ENCODE results near the gene INO80C. TPM values are rescaled to one million over a fixed set of nuclear protein-coding genes. Genes with fewer than 3 reads are reported as not detected.

Gene INO80C
- 10 to 100 TPM; 25.0 to 41.7 TPM for total RNA-seq

- peak within 1 kb of the TSS; percentile 84 for H3K4me3 Mint-ChIP-seq
- peaks cover 3% of the 10 kb centered on the region for H3K9me3 Mint-ChIP-seq
- DNase-seq (ENCODE audit: low spot score): peak; percentile 94
- H3K27me3 Mint-ChIP-seq: peaks cover 0 to 3% of the 10 kb centered on the region in 2 donors
- peak; percentile 97 for ATAC-seq
- H3K4me1 Mint-ChIP-seq (ENCODE audit: low read depth in 2 of 2): peaks cover 6 to 15% of the 10 kb centered on the region in 2 donors
- no peaks in the 10 kb centered on the region for H3K36me3 Mint-ChIP-seq
- peak within 1 kb of the TSS; percentile 84 to 96 for H3K27ac Mint-ChIP-seq
Observed at GRCh38 chr18:35497370-35498197, at the start of gene INO80C. INO80C (minus strand) TSS chr18:35497960; CDS start chr18:35497874, 86 bp downstream.

GRCh38 chr18:35547008-35547605, 49.3 kb upstream of the INO80C start:
- Mint-ChIP-seq H3K9me3 (no peaks in the 10 kb centered on the region), H3K36me3 (peaks cover 6% of the 10 kb centered on the region)

GRCh38 chr18:35542356-35542755, 44.6 kb upstream of the INO80C start:
- Mint-ChIP-seq H3K4me3 (no peak overlapping the region), H3K27ac (no peak overlapping the region), H3K36me3 (peaks cover 6% of the 10 kb centered on the region), H3K27me3 (peaks cover 6 to 27% of the 10 kb centered on the region in 2 donors), H3K4me1 (ENCODE audit: low read depth in 2 of 2) (no peaks in the 10 kb centered on the region), H3K9me3 (no peaks in the 10 kb centered on the region)
- no peak for ATAC-seq
- no peak for DNase-seq (ENCODE audit: low spot score)

More at GRCh38 chr18:35547008-35547605, 49.3 kb upstream of the INO80C start:
- Mint-ChIP-seq H3K4me3 (no peak overlapping the region), H3K4me1 (ENCODE audit: low read depth in 2 of 2) (no peaks in the 10 kb centered on the region), H3K27ac (no peak overlapping the region), H3K27me3 (peaks cover 12 to 26% of the 10 kb centered on the region in 2 donors)
- DNase-seq (ENCODE audit: low spot score): no peak
- no peak for ATAC-seq

- Mint-ChIP-seq H3K36me3 (peaks cover 16% of the 10 kb centered on the region), H3K4me1 (ENCODE audit: low read depth in 2 of 2) (peaks cover 11 to 12% of the 10 kb centered on the region in 2 donors), H3K9me3 (no peaks in the 10 kb centered on the region), H3K27me3 (peaks cover 3 to 28% of the 10 kb centered on the region in 2 donors), H3K4me3 (no peak overlapping the region), H3K27ac (peak overlapping the region in 1 of 2 donors; percentile 20)
- DNase-seq (ENCODE audit: low spot score) (no peak), ATAC-seq (no peak)
Observed at GRCh38 chr18:35535297-35535696, 37.5 kb upstream of the INO80C start.

GRCh38 chr18:35533916-35534405, 36.2 kb upstream of the INO80C start:
- Mint-ChIP-seq H3K4me1 (ENCODE audit: low read depth in 2 of 2) (peaks cover 11 to 12% of the 10 kb centered on the region in 2 donors), H3K27me3 (peaks cover 7 to 41% of the 10 kb centered on the region in 2 donors), H3K36me3 (peaks cover 16% of the 10 kb centered on the region), H3K4me3 (no peak overlapping the region), H3K9me3 (no peaks in the 10 kb centered on the region), H3K27ac (no peak overlapping the region)
- DNase-seq (ENCODE audit: low spot score) (no peak), ATAC-seq (no peak)

- Mint-ChIP-seq H3K36me3 (peaks cover 12% of the 10 kb centered on the region), H3K4me3 (no peak overlapping the region), H3K9me3 (no peaks in the 10 kb centered on the region), H3K27ac (no peak overlapping the region), H3K27me3 (peaks cover 15 to 44% of the 10 kb centered on the region in 2 donors), H3K4me1 (ENCODE audit: low read depth in 2 of 2) (peaks cover 27 to 29% of the 10 kb centered on the region in 2 donors)
- DNase-seq (ENCODE audit: low spot score) (no peak), ATAC-seq (no peak)
Observed at GRCh38 chr18:35528749-35529274, 31.1 kb upstream of the INO80C start.

- Mint-ChIP-seq H3K4me1 (ENCODE audit: low read depth in 2 of 2) (peaks cover 27 to 29% of the 10 kb centered on the region in 2 donors), H3K36me3 (peaks cover 12% of the 10 kb centered on the region), H3K27ac (peak overlapping the region in 1 of 2 donors; percentile 9), H3K9me3 (no peaks in the 10 kb centered on the region), H3K27me3 (peaks cover 12 to 44% of the 10 kb centered on the region in 2 donors), H3K4me3 (peak overlapping the region; percentile 44)
- ATAC-seq (no peak), DNase-seq (ENCODE audit: low spot score) (no peak)
Observed at GRCh38 chr18:35526495-35527059, 28.8 kb upstream of the INO80C start.

- ATAC-seq: peak; percentile 67 to 68
- Mint-ChIP-seq H3K36me3 (peaks cover 11% of the 10 kb centered on the region), H3K4me3 (peak overlapping the region; percentile 44), H3K9me3 (no peaks in the 10 kb centered on the region), H3K27me3 (peaks cover 12 to 41% of the 10 kb centered on the region in 2 donors), H3K4me1 (ENCODE audit: low read depth in 2 of 2) (peaks cover 27 to 29% of the 10 kb centered on the region in 2 donors), H3K27ac (peak overlapping the region in 1 of 2 donors; percentile 9)
- no peak for DNase-seq (ENCODE audit: low spot score)
Observed at GRCh38 chr18:35525795-35526494, 28.2 kb upstream of the INO80C start.

- Mint-ChIP-seq H3K9me3 (no peaks in the 10 kb centered on the region), H3K27me3 (peaks cover 9 to 25% of the 10 kb centered on the region in 2 donors), H3K4me1 (ENCODE audit: low read depth in 2 of 2) (peaks cover 27 to 29% of the 10 kb centered on the region in 2 donors), H3K27ac (no peak overlapping the region), H3K4me3 (no peak overlapping the region), H3K36me3 (peaks cover 6% of the 10 kb centered on the region)
- ATAC-seq: no peak
- no peak for DNase-seq (ENCODE audit: low spot score)
Observed at GRCh38 chr18:35524226-35524625, 26.5 kb upstream of the INO80C start.

GRCh38 chr18:35522130-35522959, 24.6 kb upstream of the INO80C start:
- Mint-ChIP-seq H3K27ac (no peak overlapping the region), H3K27me3 (peaks cover 0 to 7% of the 10 kb centered on the region in 2 donors), H3K9me3 (no peaks in the 10 kb centered on the region), H3K4me3 (no peak overlapping the region), H3K4me1 (ENCODE audit: low read depth in 2 of 2) (peaks cover 21 to 24% of the 10 kb centered on the region in 2 donors), H3K36me3 (no peaks in the 10 kb centered on the region)
- DNase-seq (ENCODE audit: low spot score): no peak
- ATAC-seq: no peak

- H3K4me1 Mint-ChIP-seq (ENCODE audit: low read depth in 2 of 2): peaks cover 11 to 12% of the 10 kb centered on the region in 2 donors
- no peaks in the 10 kb centered on the region for H3K27me3 Mint-ChIP-seq
- H3K4me3 Mint-ChIP-seq: no peak overlapping the region
- no peak overlapping the region for H3K27ac Mint-ChIP-seq
- DNase-seq (ENCODE audit: low spot score) (no peak), ATAC-seq (no peak)
- no peaks in the 10 kb centered on the region for H3K36me3 Mint-ChIP-seq
- no peaks in the 10 kb centered on the region for H3K9me3 Mint-ChIP-seq
Observed at GRCh38 chr18:35521133-35521532, 23.4 kb upstream of the INO80C start.

GRCh38 chr18:35519148-35519899, 21.6 kb upstream of the INO80C start:
- Mint-ChIP-seq H3K4me1 (ENCODE audit: low read depth in 2 of 2) (peaks cover 0 to 4% of the 10 kb centered on the region in 2 donors), H3K9me3 (no peaks in the 10 kb centered on the region), H3K27me3 (no peaks in the 10 kb centered on the region), H3K36me3 (no peaks in the 10 kb centered on the region), H3K4me3 (no peak overlapping the region), H3K27ac (no peak overlapping the region)
- ATAC-seq (no peak), DNase-seq (ENCODE audit: low spot score) (no peak)
